OCI-LY3 (cell line): Measurements from ENCODE around the gene CCDC17.

Experiments
- H2AFZ ChIP-seq: fragments of 200-600, 300-600 bp; shearing (Covaris generic); 2 replicates; pipeline ENCODE4 v1.6.0; 2014; ENCODE audit warnings: antibody characterized with exemption, low read depth, low read length
- H3K27ac ChIP-seq: fragments of 200-600, 300-600 bp; sonication (generic); 2 replicates; pipeline ENCODE4 v1.5.1; 2014; ENCODE audit warnings: mild to moderate bottlenecking, low read length, moderate library complexity, mixed read lengths
- H3K27me3 ChIP-seq: fragments of 200-600, 300-600 bp; sonication (generic); 2 replicates; pipeline ENCODE4 v1.6.1; 2014; ENCODE audit warnings: low read depth, low read length, mixed read lengths
- H3K36me3 ChIP-seq: fragments of 200-600, 300-600 bp; sonication (generic); replicated peaks from 2 replicates; pipeline ENCODE3; 2014; ENCODE audit warnings: low read depth, low read length, mixed read lengths
- H3K4me1 ChIP-seq: fragments of 300-600, 200-600 bp; sonication (generic); 2 replicates; pipeline ENCODE4 v1.6.1; 2014; ENCODE audit warnings: low read length, mixed read lengths
- H3K4me2 ChIP-seq: fragments of 200-600, 300-600 bp; sonication (generic); 2 replicates; pipeline ENCODE4 v1.6.1; 2014; ENCODE audit warnings: low read length, mixed read lengths
- H3K4me3 ChIP-seq: fragments of 300-600, 200-600 bp; sonication (generic); 2 replicates; pipeline ENCODE4 v1.5.1; 2014; ENCODE audit warnings: antibody characterized with exemption, mild to moderate bottlenecking, low read length, moderate library complexity
- H3K79me2 ChIP-seq: fragments of 300-600, 200-600 bp; shearing (Covaris generic); 2 replicates; pipeline ENCODE4 v1.6.1; 2014; ENCODE audit warnings: mild to moderate bottlenecking, low read length, mixed read lengths
- H3K9ac ChIP-seq: fragments of 300-600, 200-600 bp; shearing (Covaris generic); 2 replicates; pipeline ENCODE4 v1.6.0; 2014; ENCODE audit warnings: mild to moderate bottlenecking, low read length, moderate library complexity
- H3K9me3 ChIP-seq: fragments of 200-600, 300-600 bp; shearing (Covaris generic); 2 replicates; pipeline ENCODE4 v1.6.1; 2014; ENCODE audit warnings: low read length, mixed read lengths; ENCODE audit not compliant: insufficient read depth
- H4K20me1 ChIP-seq: fragments of 200-600, 300-600 bp; sonication (generic); 2 replicates; pipeline ENCODE4 v1.6.1; 2016; ENCODE audit warnings: low read length, mixed read lengths; ENCODE audit not compliant: insufficient read depth
- EZH2phosphoT487 ChIP-seq: fragments of 200-600 bp; shearing (Covaris generic); IDR thresholded peaks from 2 replicates; pipeline ENCODE4 v1.6.1; 2018; ENCODE audit warnings: antibody characterized with exemption, mixed run types, low read depth
- TF ChIP-seq, protein P1 (sequence below): fragments of 200-600, 300-600 bp; sonication (generic); IDR thresholded peaks from 2 replicates; pipeline ENCODE4 v1.5.1; 2014; ENCODE audit warnings: antibody characterized with exemption, low read length, low read depth

Gene CCDC17

GRCh38 chr1:45621501-45621836 is 2.4 kb downstream of the CCDC17 start:
- H3K9ac ChIP-seq = no peak overlapping the region
- TF ChIP-seq, protein P1, sequence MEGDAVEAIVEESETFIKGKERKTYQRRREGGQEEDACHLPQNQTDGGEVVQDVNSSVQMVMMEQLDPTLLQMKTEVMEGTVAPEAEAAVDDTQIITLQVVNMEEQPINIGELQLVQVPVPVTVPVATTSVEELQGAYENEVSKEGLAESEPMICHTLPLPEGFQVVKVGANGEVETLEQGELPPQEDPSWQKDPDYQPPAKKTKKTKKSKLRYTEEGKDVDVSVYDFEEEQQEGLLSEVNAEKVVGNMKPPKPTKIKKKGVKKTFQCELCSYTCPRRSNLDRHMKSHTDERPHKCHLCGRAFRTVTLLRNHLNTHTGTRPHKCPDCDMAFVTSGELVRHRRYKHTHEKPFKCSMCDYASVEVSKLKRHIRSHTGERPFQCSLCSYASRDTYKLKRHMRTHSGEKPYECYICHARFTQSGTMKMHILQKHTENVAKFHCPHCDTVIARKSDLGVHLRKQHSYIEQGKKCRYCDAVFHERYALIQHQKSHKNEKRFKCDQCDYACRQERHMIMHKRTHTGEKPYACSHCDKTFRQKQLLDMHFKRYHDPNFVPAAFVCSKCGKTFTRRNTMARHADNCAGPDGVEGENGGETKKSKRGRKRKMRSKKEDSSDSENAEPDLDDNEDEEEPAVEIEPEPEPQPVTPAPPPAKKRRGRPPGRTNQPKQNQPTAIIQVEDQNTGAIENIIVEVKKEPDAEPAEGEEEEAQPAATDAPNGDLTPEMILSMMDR = no peak
- TF ChIP-seq EZH2phosphoT487 = no peak
- no peaks in the 10 kb centered on the region for H3K4me1 ChIP-seq
- H3K27ac ChIP-seq = no peak overlapping the region
- no peaks in the 10 kb centered on the region for H4K20me1 ChIP-seq
- no peak overlapping the region for H3K4me3 ChIP-seq
- no peak overlapping the region for H3K4me2 ChIP-seq
- H3K79me2 ChIP-seq = no peaks in the 10 kb centered on the region
- peaks cover 18% of the 10 kb centered on the region for H3K36me3 ChIP-seq
- no peak overlapping the region for H2AFZ ChIP-seq
- H3K27me3 ChIP-seq = no peaks in the 10 kb centered on the region
- no peaks in the 10 kb centered on the region for H3K9me3 ChIP-seq

GRCh38 chr1:45620588-45621500 is 3.0 kb downstream of the CCDC17 start:
- no peak overlapping the region for H3K4me2 ChIP-seq
- peaks cover 5% of the 10 kb centered on the region for H3K4me1 ChIP-seq
- H4K20me1 ChIP-seq = peaks cover 3% of the 10 kb centered on the region
- no peaks in the 10 kb centered on the region for H3K79me2 ChIP-seq
- no peak overlapping the region for H3K4me3 ChIP-seq
- no peak overlapping the region for H3K9ac ChIP-seq
- H3K36me3 ChIP-seq = peaks cover 24% of the 10 kb centered on the region
- H3K27ac ChIP-seq = no peak overlapping the region
- H3K9me3 ChIP-seq = no peaks in the 10 kb centered on the region
- no peaks in the 10 kb centered on the region for H3K27me3 ChIP-seq
- no peak overlapping the region for H2AFZ ChIP-seq
- TF ChIP-seq, protein P1 = no peak
- no peak for TF ChIP-seq EZH2phosphoT487

- peaks cover 17% of the 10 kb centered on the region for H3K4me1 ChIP-seq
- no peak overlapping the region for H3K27ac ChIP-seq
- H3K79me2 ChIP-seq = no peaks in the 10 kb centered on the region
- peaks cover 36% of the 10 kb centered on the region for H3K36me3 ChIP-seq
- no peak overlapping the region for H3K4me2 ChIP-seq
- peaks cover 13% of the 10 kb centered on the region for H4K20me1 ChIP-seq
- no peaks in the 10 kb centered on the region for H3K9me3 ChIP-seq
- TF ChIP-seq EZH2phosphoT487 = no peak
- TF ChIP-seq, protein P1 = no peak
- no peak overlapping the region for H3K4me3 ChIP-seq
- H2AFZ ChIP-seq = no peak overlapping the region
- no peaks in the 10 kb centered on the region for H3K27me3 ChIP-seq
- no peak overlapping the region for H3K9ac ChIP-seq
These were observed 4.5 kb downstream of the CCDC17 start for GRCh38 chr1:45619149-45619921.

DNA sequence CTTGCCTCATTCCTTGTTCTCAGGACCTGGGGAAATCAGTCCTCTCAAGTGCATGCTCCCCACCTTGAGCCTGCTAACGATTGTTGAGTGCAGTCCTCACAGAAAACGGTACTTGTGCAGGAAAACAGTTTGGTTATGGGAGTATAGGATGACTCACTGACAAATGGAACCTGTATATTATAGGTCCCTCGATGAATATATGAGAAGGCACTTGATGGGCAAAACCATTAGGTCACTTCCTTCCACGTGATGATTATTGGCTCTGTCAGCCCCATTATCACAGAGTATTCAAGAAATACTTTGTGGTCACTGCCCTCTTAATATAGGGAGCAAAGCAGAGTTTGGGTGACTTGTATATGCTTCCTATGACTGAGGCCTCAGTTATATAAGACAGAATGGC is 6.2 kb downstream of the CCDC17 start:
- Histone ChIP-seq H3K9ac (no peak overlapping the region), H3K27me3 (no peaks in the 10 kb centered on the region)

More for the DNA sequence above, 6.2 kb downstream of the CCDC17 start:
- Histone ChIP-seq H3K4me1 (peaks cover 17% of the 10 kb centered on the region), H2AFZ (no peak overlapping the region), H3K27ac (no peak overlapping the region), H3K9me3 (no peaks in the 10 kb centered on the region), H3K4me3 (no peak overlapping the region), H3K36me3 (peaks cover 51% of the 10 kb centered on the region), H3K79me2 (no peaks in the 10 kb centered on the region), H4K20me1 (peaks cover 13% of the 10 kb centered on the region), H3K4me2 (no peak overlapping the region)
- TF ChIP-seq, protein P1 = no peak
- no peak for TF ChIP-seq EZH2phosphoT487
